NCI-H345 treated with DMSO at 0.1 percent for 48 hours (cell line): ENCODE data around the gene MCAM.

Experiments
- DNase-seq: peaks from one replicate; lab custom pipeline; 2025; ENCODE audit not compliant: unreplicated experiment; lab: John Stamatoyannopoulos, UW

Gene MCAM

GRCh38 chr11:119267645-119268044 is 49.3 kb downstream of the MCAM start:
- no peak for DNase-seq

- no peak for DNase-seq
Observed at GRCh38 chr11:119266517-119267255, 50.2 kb downstream of the MCAM start.

GRCh38 chr11:119266063-119266462 is 50.9 kb downstream of the MCAM start:
- no peak for DNase-seq

GRCh38 chr11:119263352-119263940 is 53.5 kb downstream of the MCAM start:
- no peak for DNase-seq

- no peak for DNase-seq
Observed at GRCh38 chr11:119262668-119263351, 54.1 kb downstream of the MCAM start.

- DNase-seq, result no peak
Observed at GRCh38 chr11:119258983-119259382, 57.9 kb downstream of the MCAM start.
